ENCODE measurements around the gene SLC6A6.

DNA sequence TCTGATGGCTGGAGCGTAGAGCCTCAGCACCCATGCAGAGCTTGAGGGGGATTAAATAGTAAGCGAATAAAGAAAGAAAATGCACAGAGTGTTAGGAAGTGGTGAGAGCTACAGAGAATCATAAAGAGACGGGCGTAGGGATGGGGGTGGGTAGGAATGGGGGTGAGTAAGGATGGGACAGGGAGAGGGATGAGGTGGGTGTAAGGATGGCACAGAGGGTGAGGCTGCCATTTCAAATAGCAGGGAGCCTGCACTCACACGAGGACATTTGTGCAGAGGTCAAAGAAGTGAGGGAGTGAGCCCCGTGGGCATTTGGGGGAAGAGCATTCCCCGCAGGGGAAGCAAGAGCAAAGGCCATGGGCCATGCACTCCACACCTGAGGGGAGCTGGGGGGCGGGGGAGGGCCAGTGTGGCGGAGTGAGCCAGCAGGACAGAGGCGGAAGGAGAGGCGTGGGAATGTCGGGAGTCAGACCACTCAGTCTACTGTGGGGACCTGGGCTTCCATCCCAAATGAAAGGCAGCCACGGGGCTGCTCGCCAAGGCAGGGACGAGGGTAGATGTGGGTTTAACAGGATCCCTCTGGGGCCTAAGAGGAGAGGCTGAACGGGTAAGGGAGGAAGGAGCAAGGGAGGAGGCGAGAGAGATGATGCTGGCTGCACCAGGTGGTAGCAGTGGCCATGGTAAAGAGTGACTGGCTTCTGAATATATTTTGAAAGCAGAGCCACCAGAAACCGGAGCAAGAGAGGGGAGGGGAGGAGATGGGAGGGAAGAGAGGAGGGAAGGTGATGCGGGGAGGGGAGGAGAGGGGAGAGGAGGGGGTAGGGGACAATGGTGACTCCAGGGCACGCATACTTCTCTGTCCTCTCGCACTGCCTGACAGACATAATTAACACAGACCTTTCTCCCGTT is 35.2 kb upstream of the SLC6A6 start:
- TF ChIP-seq CTCF (IDR thresholded peaks at IDR 0.05; ENCODE audit: poor library complexity), result no peak
- TF ChIP-seq EZH2 (IDR thresholded peaks at IDR 0.05; ENCODE audit: borderline replicate concordance), result no peak
- no peak for TF ChIP-seq EZH2phosphoT487 (IDR thresholded peaks at IDR 0.05; ENCODE audit: low read depth, severe bottlenecking, unreplicated experiment)

All from hepatocyte (in vitro differentiated cells).